Lower lobe of right lung (tissue), 2 donors: Measurements from ENCODE around the gene HMGN2. TPM values are rescaled to one million over a fixed set of nuclear protein-coding genes. Genes with fewer than 3 reads are reported as not detected.

ENCODE experiments used
- ATAC-seq, 2 donors: fragments of 200-7000 bp; cut with Tn5 transposase; one replicate each; pipeline ENCODE4 v1.9.1; 2020 to 2022; ENCODE audit warnings: mild to moderate bottlenecking in 2 of 2, moderate library complexity in 2 of 2
- DNase-seq: peaks from one replicate; pipeline ENCODE4 v3.0.0-alpha.2; 2020
- H3K27ac ChIP-seq: fragments of 200-600 bp; one replicate; pipeline ENCODE4 v1.8.0; 2022
- H3K27me3 ChIP-seq: fragments of 200-600 bp; one replicate; pipeline ENCODE4 v1.8.0; 2022; ENCODE audit warnings: low read depth
- H3K36me3 ChIP-seq: fragments of 200-600 bp; one replicate; pipeline ENCODE4 v1.8.0; 2022; ENCODE audit warnings: mild to moderate bottlenecking
- H3K4me1 ChIP-seq: fragments of 200-600 bp; one replicate; pipeline ENCODE4 v1.8.0; 2022
- H3K4me3 ChIP-seq: fragments of 200-600 bp; one replicate; pipeline ENCODE4 v1.8.0; 2022; ENCODE audit warnings: mild to moderate bottlenecking
- H3K9me3 ChIP-seq: fragments of 200-600 bp; one replicate; pipeline ENCODE4 v1.8.0; 2022
- CTCF ChIP-seq: fragments of 200-600 bp; IDR thresholded peaks from one replicate; pipeline ENCODE4 v1.8.0; 2022; ENCODE audit warnings: antibody characterized with exemption, mild to moderate bottlenecking
- intact Hi-C: fragments of 100-400 bp; cut with DNase I; formaldehyde crosslinking; loops from one replicate; pipeline ENCODE4 v1.11.0; 2022
- total RNA-seq: library from RNA; stranded (reverse); fragmentation: NEBNext Ultra II Directional; extraction: Animal tissue kit (Norgen Biotek cat#: 25700); gene quantifications from one replicate; pipeline ENCODE4 v1.2.1, GENCODE V29; 2021
- donor health status: DM: no; HTN: yes; CAD: no; lungs with severe emphysema.

HMGN2 gene
- total RNA-seq, 1 donor from 2014 or later = 326 TPM

GRCh38 chr1:26477446-26478152, 5.4 kb downstream of the HMGN2 start:
- Histone ChIP-seq H3K36me3 (peaks cover 60% of the 10 kb centered on the region), H3K27me3 (no peaks in the 10 kb centered on the region), H3K4me3 (no peak overlapping the region), H3K4me1 (peaks cover 27% of the 10 kb centered on the region), H3K9me3 (no peaks in the 10 kb centered on the region), H3K27ac (no peak overlapping the region)
- intact Hi-C loops = no loop called here
- no peak for ATAC-seq
- no peak for DNase-seq
- no peak for TF ChIP-seq CTCF

DNA sequence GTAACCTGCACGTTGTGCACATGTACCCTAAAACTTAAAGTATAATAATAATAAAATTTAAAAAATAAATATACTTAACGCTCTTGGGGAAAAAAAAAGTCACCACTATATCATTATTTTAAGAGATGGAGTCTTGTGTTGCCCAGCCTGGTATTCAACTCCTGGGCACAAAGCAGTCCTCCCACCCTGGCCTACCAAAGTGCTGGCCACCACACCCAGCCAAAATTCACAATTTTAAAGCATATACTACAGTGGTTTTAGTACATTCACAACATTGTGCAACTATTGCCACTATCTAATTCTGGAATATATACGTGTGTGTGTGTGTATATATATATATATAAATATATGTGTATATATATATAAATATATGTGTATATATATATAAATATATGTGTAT, 5.9 kb downstream of the HMGN2 start:
- DNase-seq (no peak), ATAC-seq (no peak)
- Histone ChIP-seq H3K27me3 (no peaks in the 10 kb centered on the region), H3K36me3 (peaks cover 60% of the 10 kb centered on the region), H3K4me3 (no peak overlapping the region), H3K9me3 (no peaks in the 10 kb centered on the region), H3K4me1 (peaks cover 26% of the 10 kb centered on the region), H3K27ac (no peak overlapping the region)
- intact Hi-C loops = no loop called here
- TF ChIP-seq CTCF = no peak

DNA sequence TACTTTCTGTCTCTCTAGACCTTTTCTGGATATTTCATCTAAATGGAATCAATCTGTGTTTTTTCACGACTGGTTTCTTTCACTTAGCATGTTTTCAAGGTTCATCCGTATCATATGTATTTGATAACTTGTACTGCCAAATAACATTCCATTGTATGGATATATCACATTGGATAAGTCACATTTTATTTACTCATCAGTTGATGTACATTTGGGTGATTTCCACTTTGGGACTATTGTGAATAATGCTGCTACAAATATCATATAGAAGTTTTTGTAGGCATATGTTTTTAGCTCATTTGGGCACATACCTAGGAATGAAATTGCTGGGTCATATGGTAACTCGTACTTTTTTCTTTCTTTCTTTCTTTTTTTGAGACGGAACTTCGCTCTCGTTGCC, 6.7 kb downstream of the HMGN2 start:
- Histone ChIP-seq H3K9me3 (no peaks in the 10 kb centered on the region), H3K27ac (no peak overlapping the region), H3K36me3 (peaks cover 52% of the 10 kb centered on the region), H3K4me3 (no peak overlapping the region), H3K27me3 (no peaks in the 10 kb centered on the region), H3K4me1 (peaks cover 18% of the 10 kb centered on the region)
- ATAC-seq (no peak), DNase-seq (no peak)
- intact Hi-C loops = no loop called here
- no peak for TF ChIP-seq CTCF

DNA sequence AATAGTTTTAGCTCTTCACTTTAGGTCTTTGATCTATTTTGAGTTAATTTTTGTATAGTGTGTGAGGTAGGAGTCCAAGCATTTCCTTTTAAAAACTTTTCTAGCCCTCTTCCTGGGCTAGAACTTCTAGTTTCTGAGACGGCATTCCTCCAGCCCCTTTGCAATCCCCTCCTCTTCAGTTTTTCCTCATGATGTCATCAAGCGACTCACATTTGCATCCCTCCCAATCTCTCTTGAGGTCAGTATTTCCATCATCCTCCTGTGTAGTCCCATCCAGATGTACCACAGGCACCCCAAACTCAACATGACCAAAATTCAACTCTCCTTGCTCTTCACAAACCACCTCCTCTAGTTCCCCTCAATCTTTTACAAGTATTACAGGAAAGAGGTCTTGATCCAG, 10.7 kb downstream of the HMGN2 start:
- intact Hi-C loops = no loop called here
- no peak overlapping the region for H3K27ac ChIP-seq
- ATAC-seq = no peak

GRCh38 chr1:26483980-26484379, 11.7 kb downstream of the HMGN2 start:
- no peak overlapping the region for H3K27ac ChIP-seq

More for the DNA sequence above, 10.7 kb downstream of the HMGN2 start:
- no peak for TF ChIP-seq CTCF
- H3K4me1 ChIP-seq = peaks cover 9% of the 10 kb centered on the region
- no peak overlapping the region for H3K4me3 ChIP-seq
- H3K27me3 ChIP-seq = no peaks in the 10 kb centered on the region
- no peaks in the 10 kb centered on the region for H3K9me3 ChIP-seq
- peaks cover 18% of the 10 kb centered on the region for H3K36me3 ChIP-seq
- no peak for DNase-seq

More at GRCh38 chr1:26483980-26484379, 11.7 kb downstream of the HMGN2 start:
- Histone ChIP-seq H3K4me1 (peaks cover 9% of the 10 kb centered on the region), H3K36me3 (peaks cover 11% of the 10 kb centered on the region), H3K4me3 (no peak overlapping the region), H3K27me3 (no peaks in the 10 kb centered on the region), H3K9me3 (no peaks in the 10 kb centered on the region)
- DNase-seq = no peak
- intact Hi-C loops = no loop called here
- TF ChIP-seq CTCF = no peak
- no peak for ATAC-seq
